ENCODE data around the gene ASAH2.

- TF ChIP-seq CTCF (IDR thresholded peaks at IDR 0.05) (no peak), POLR2A (IDR thresholded peaks at IDR 0.05; ENCODE audit: low read depth) (no peak)
Observed at GRCh38 chr10:50248598-50248997, 2.7 kb downstream of the ASAH2 start.

Data from esophagus muscularis mucosa (tissue), 3 donors.